K562 (cell line): Measurements from ENCODE around the gene AANAT. TPM values are rescaled to one million over a fixed set of nuclear protein-coding genes. Genes with fewer than 3 reads are reported as not detected.

Source experiments
- CBX8 ChIP-seq: fragments of 200-600 bp; sonication (generic); IDR thresholded peaks from 2 replicates; pipeline ENCODE4 v1.6.1; 2012; ENCODE audit warnings: borderline replicate concordance, mixed run types, low read depth, mild to moderate bottlenecking, moderate library complexity, mixed read lengths, low read length, control low read depth, inconsistent platforms; ENCODE audit not compliant: poor library complexity, severe bottlenecking; ENCODE audit errors: extremely low read depth
- FOSL1 ChIP-seq: fragments of 200-800 bp; sonication (Bioruptor generic); conservative IDR thresholded peaks from 2 replicates; pipeline ENCODE4 v1.6.1; 2016; ENCODE audit warnings: missing genetic modification characterization, missing compliant biosample characterization
- HDGF ChIP-seq: fragments of 450-650 bp; IDR thresholded peaks from 2 replicates; pipeline ENCODE4 v1.6.1; 2016
- HLTF ChIP-seq: fragments of 450-650 bp; IDR thresholded peaks from 2 replicates; pipeline ENCODE4 v1.6.1; 2016
- NBN ChIP-seq: fragments of 450-650 bp; IDR thresholded peaks from 2 replicates; pipeline ENCODE4 v1.6.1; 2016; ENCODE audit warnings: low read depth, mild to moderate bottlenecking
- NFE2 ChIP-seq: IDR thresholded peaks from 2 replicates; pipeline ENCODE4 v1.6.1; 2014; ENCODE audit warnings: antibody characterized with exemption, low read depth
- SLC30A9 ChIP-seq: fragments of 250-450 bp; sonication (Bioruptor Pico); IDR thresholded peaks from 2 replicates; pipeline ENCODE4 v1.8.0; 2022; ENCODE audit warnings: mild to moderate bottlenecking, moderate library complexity
- polyA plus RNA-seq, 8 experiments: library from polyadenylated mRNA; depleted of rRNA in 4 of 8; stranded (reverse) in 5 of 8; unstranded in 3 of 8; fragments of >200 nt; fragmentation: Nextera tagmentation in 2 of 8; fragmentation: Illumina TruSeq in 1 of 8; extraction: Ambion mirVana in 2 of 8; extraction: Trizol in 1 of 8; gene quantifications; 2 replicates each; pipeline versions ENCODE4 v1.2.1 to v1.2.3, GENCODE V29; 2011 to 2014; ENCODE audit warnings: inconsistent platforms in 1 of 8, missing spikeins in 1 of 8
- total RNA-seq, 7 experiments: library from RNA; depleted of rRNA in 6 of 7; stranded (reverse); fragments of >200 nt in 6 of 7; fragmentation: Illumina TruSeq in 2 of 7; extraction: Trizol in 2 of 7; gene quantifications; 2 replicates each; pipeline versions ENCODE4 v1.2.1 to v1.2.3, GENCODE V29; 2011 to 2021; ENCODE audit warnings: low replicate concordance in 1 of 7
- TF ChIP-seq, protein P1 (sequence below): fragments of 450-650 bp; formaldehyde crosslinking; IDR thresholded peaks from 2 replicates; pipeline ENCODE4 v1.4.0; 2020; ENCODE audit warnings: mild to moderate bottlenecking, mixed read lengths

Gene AANAT
- total and polyA plus RNA-seq, 9 of the 15 experiments (the other 6 are each of a cell fraction or from before 2014, with no cell fraction given) = not detected

GRCh38 chr17:76442341-76443338 lies 24.8 kb upstream of the AANAT start (continued):
- no peak for TF ChIP-seq NBN
- no peak for TF ChIP-seq HLTF
- TF ChIP-seq SLC30A9 (CRISPR knock-in tag) = no peak
- peak; percentile 94 for TF ChIP-seq NFE2
- TF ChIP-seq, protein P1, sequence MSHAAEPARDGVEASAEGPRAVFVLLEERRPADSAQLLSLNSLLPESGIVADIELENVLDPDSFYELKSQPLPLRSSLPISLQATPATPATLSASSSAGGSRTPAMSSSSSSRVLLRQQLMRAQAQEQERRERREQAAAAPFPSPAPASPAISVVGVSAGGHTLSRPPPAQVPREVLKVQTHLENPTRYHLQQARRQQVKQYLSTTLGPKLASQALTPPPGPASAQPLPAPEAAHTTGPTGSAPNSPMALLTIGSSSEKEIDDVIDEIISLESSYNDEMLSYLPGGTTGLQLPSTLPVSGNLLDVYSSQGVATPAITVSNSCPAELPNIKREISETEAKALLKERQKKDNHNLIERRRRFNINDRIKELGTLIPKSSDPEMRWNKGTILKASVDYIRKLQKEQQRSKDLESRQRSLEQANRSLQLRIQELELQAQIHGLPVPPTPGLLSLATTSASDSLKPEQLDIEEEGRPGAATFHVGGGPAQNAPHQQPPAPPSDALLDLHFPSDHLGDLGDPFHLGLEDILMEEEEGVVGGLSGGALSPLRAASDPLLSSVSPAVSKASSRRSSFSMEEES = no peak
- TF ChIP-seq HDGF = peak; percentile 89
- TF ChIP-seq FOSL1 (tag) = peak; percentile 60
- no peak for TF ChIP-seq CBX8
